Activated CD4-positive, alpha-beta T cell treated with anti-CD3 and anti-CD28 coated beads, Interleukin-2, amount 50 U/mL, for 4 hours (primary cell): ENCODE data around the gene FEZ2.

Source experiments
- DNase-seq, 2 experiments: peaks; one replicate each; pipeline ENCODE4 v3.0.0-alpha.2; 2020

The FEZ2 gene

GRCh38 chr2:36528274-36528673 is 69.7 kb downstream of the FEZ2 start:
- no peak for DNase-seq

DNA sequence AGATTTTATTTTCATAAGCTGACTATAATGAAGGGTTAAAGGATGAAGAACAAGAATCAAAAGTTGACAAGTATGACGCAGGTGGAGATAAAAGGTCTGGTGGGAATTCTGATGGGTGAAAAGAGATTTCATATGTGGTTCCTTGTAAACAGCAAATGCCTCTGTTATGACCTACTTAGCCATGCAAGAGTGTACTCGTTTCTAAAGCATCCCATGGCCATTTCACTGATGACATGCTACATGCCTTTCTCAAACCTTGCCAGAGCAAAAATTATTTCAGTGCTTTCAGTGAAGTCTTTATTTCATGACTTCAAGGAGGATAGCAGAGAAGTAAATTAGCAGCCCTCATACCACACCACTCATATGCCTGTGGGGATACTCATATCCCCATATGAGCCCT is 71.7 kb downstream of the FEZ2 start:
- no peak for DNase-seq

DNA sequence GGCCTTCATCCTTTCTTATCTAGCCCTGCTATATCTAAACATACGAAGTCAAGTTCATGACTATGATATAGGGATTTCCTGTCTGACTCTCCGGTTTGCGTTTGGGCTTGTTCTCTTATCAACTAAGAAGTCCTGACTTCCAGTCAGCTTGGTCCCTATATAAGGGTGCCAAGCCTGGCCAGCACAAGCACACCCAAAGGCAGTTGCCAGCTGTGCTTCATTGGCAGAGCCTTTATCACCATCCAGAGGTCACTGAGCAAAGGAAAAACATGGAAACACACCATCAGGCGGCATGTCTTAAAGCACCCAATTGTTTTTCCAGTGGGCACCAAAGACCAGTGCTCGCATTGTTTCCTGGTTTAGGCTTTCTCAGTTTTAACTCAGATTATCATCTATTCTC is 72.7 kb downstream of the FEZ2 start:
- no peak for DNase-seq

GRCh38 chr2:36523153-36523552 is 74.8 kb downstream of the FEZ2 start:
- no peak for DNase-seq

- DNase-seq: no peak
These were observed 77.5 kb downstream of the FEZ2 start for GRCh38 chr2:36520431-36520830.

DNA sequence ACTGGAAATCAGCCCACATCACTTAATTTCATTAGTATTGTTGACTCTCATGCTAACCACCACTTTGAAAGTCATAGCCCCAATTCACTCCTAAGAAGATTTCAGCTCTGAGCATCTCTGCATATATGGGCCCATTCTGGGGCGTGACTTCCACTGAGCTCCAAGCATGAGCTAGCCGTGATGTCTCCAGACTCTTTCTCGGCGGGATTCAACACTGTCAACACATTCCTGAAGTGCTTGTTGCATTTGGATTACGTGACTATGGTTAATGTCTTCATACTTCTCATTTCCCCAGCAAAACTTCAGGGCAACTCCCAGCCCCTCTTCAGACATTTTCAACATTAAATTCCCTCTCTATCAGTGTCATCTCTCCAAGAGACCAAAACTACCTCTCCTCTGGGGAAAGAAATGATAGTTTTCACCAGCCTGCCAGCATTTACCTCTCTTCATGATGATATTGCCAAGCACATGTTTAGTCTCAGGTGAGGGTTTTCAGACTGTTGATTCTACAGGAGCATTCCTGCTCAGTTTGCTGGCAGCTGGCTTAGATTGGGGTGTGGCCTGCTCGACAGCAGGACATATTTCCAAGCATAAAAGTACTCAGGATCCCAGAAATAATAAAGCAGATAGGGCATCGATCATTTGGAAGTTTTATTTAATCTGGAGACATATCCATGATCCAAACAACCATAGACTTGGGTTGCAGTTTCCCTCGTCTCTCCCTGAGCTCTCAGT is 81.7 kb downstream of the FEZ2 start:
- DNase-seq: no peak

DNA sequence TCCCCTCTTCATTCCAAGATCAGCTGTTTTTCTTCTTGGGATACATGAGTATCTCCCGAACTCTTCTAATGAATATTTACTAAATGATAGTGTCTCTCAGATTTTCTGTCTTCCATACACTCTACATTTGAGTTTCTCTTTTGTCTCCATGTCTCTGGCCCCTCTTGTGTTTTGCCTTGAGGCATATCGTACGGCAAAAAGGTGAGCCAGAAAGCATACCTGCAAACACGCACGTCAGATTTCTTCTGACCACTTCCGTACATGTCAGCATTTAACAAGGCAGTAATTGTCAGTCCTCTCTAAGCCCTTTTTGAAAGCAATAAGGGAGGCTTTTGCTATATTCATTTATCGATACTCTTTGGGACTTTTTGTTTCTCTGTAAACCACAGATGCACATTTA is 82.4 kb downstream of the FEZ2 start:
- no peak for DNase-seq

DNA sequence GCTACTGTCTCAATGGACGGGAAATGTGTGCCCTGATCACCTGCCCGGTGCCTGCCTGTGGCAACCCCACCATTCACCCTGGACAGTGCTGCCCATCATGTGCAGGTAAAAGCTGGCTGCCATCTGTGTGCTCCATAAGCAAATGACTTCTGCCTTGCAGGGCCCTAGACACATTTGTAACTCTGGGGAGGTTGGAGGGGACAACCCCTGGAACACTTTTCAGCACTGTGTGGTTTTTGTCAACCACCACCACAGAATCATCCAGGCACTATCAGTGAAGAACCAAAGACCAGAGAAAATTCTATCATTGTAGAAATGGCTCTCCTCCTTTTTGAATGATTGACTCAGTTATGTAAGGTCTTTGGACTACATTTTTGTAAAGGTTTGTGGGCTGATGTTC is 84.3 kb downstream of the FEZ2 start:
- DNase-seq: no peak

GRCh38 chr2:36512705-36513104 is 85.3 kb downstream of the FEZ2 start:
- no peak for DNase-seq

DNA sequence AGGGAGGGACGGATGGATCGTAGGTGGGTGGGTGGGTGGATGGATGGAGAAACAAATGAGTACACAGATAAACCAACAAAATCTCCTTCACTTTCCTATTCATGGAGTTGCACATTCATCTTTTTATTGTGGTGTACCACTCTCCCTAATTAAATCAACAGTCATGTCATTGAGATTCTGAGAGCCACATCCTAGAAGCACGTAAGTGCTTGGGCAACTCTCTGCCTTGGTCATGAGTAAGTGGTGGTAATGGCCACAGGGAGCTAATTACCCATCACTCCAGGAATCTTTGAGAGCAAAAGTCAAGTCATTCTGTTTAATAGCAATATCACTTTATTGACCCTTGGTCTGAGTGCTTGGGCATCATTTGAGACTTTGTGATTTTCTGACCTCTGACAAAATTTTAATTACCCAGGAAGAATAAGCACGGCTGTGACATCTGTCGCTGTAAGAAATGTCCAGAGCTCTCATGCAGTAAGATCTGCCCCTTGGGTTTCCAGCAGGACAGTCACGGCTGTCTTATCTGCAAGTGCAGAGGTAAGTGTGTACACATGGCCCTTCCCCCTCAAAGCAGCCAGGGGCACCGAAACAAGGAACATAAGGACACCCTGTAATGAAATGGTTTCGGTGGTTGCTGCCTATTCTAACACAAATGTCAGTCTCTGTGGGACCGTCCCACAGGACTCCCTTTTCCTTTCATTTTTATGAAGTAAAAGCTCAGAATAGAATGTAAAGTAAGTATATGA is 85.9 kb downstream of the FEZ2 start:
- DNase-seq: no peak

- DNase-seq: no peak
These were observed 88.9 kb downstream of the FEZ2 start for GRCh38 chr2:36509075-36509474.

DNA sequence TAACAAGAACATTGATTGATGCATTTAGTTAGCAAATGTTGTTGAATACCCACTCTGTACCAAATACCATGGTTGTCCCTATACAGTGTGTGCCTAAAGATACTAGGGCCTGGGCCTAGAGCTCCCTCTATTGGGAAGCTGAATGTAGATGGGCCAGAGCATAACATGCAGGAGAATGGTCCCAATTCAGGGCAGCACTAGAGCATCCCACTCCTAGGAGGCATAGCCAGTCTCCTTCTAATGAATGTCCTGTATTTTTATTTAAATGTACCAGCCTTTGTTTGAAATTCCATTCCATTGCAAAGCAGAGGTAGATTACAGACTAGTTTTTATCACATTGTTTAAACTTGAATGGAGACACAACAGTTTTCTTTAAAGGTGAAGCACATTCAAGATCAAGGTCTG is 90.6 kb downstream of the FEZ2 start:
- DNase-seq: peak; percentile 2 to 15
